NAMALWA (cell line): Measurements from ENCODE around the gene NDUFAF8.

ENCODE experiments used
- DNase-seq: peaks from one replicate; pipeline ENCODE4 v3.0.0-alpha.2; 2015; ENCODE audit warnings: low spot score

NDUFAF8 gene

GRCh38 chr17:81200695-81201580 is 38.2 kb upstream of the NDUFAF8 start:
- DNase-seq = peak; percentile 84

- DNase-seq = no peak
Observed at GRCh38 chr17:81202318-81202717, 36.8 kb upstream of the NDUFAF8 start.

- DNase-seq = no peak
Observed at GRCh38 chr17:81203136-81203535, 36.0 kb upstream of the NDUFAF8 start.

GRCh38 chr17:81204578-81204977 is 34.5 kb upstream of the NDUFAF8 start:
- peak; percentile 30 for DNase-seq

GRCh38 chr17:81206166-81206565 is 33.0 kb upstream of the NDUFAF8 start:
- no peak for DNase-seq

GRCh38 chr17:81206657-81207056 is 32.5 kb upstream of the NDUFAF8 start:
- no peak for DNase-seq

GRCh38 chr17:81207610-81208581 is 31.2 kb upstream of the NDUFAF8 start:
- DNase-seq = peak; percentile 88

GRCh38 chr17:81208651-81209050 is 30.5 kb upstream of the NDUFAF8 start:
- no peak for DNase-seq

- DNase-seq = no peak
Observed at GRCh38 chr17:81209141-81209540, 30.0 kb upstream of the NDUFAF8 start.

GRCh38 chr17:81210466-81210865 is 28.7 kb upstream of the NDUFAF8 start:
- DNase-seq = no peak

GRCh38 chr17:81210868-81211267 is 28.2 kb upstream of the NDUFAF8 start:
- peak; percentile 28 for DNase-seq

- no peak for DNase-seq
Observed at GRCh38 chr17:81212365-81212764, 26.8 kb upstream of the NDUFAF8 start.

- no peak for DNase-seq
Observed at GRCh38 chr17:81213978-81214377, 25.1 kb upstream of the NDUFAF8 start.

- no peak for DNase-seq
Observed at GRCh38 chr17:81217491-81217890, 21.6 kb upstream of the NDUFAF8 start.

- DNase-seq = no peak
Observed at GRCh38 chr17:81218459-81218858, 20.7 kb upstream of the NDUFAF8 start.

- no peak for DNase-seq
Observed at GRCh38 chr17:81218991-81219390, 20.1 kb upstream of the NDUFAF8 start.

GRCh38 chr17:81219476-81220180 is 19.5 kb upstream of the NDUFAF8 start:
- DNase-seq = no peak

GRCh38 chr17:81221371-81221841 is 17.7 kb upstream of the NDUFAF8 start:
- no peak for DNase-seq

- DNase-seq = no peak
Observed at GRCh38 chr17:81221842-81222619, 17.1 kb upstream of the NDUFAF8 start.

GRCh38 chr17:81222620-81222905 is 16.6 kb upstream of the NDUFAF8 start:
- no peak for DNase-seq
